ENCODE data around the gene TXNL4B.
"Not testable (repeated sequence)": the region's sequence is repeated elsewhere in the genome, so short reads cannot be mapped to it uniquely, and the experiment has no call there.

Gene TXNL4B

GRCh38 chr16:72111657-72112451 lies 18.4 kb upstream of the TXNL4B start:
- FAIRE-seq, result no peak

GRCh38 chr16:72110662-72111615 lies 17.5 kb upstream of the TXNL4B start:
- no peak for FAIRE-seq

- FAIRE-seq, result no peak
Measured at GRCh38 chr16:72109966-72110530, 16.6 kb upstream of the TXNL4B start.

- no peak for FAIRE-seq
Measured at GRCh38 chr16:72109300-72109699, 15.9 kb upstream of the TXNL4B start.

- FAIRE-seq, result no peak
Measured at GRCh38 chr16:72108353-72109102, 15.1 kb upstream of the TXNL4B start.

GRCh38 chr16:72107371-72107770 lies 14.0 kb upstream of the TXNL4B start:
- no peak for FAIRE-seq

GRCh38 chr16:72105978-72106377 lies 12.6 kb upstream of the TXNL4B start:
- FAIRE-seq, result no peak

GRCh38 chr16:72104905-72105304 lies 11.5 kb upstream of the TXNL4B start:
- FAIRE-seq, result no peak

GRCh38 chr16:72101195-72101594 lies 7.8 kb upstream of the TXNL4B start:
- FAIRE-seq, result no peak

GRCh38 chr16:72099377-72099818 lies 6.0 kb upstream of the TXNL4B start:
- no peak for FAIRE-seq

GRCh38 chr16:72098936-72099335 lies 5.5 kb upstream of the TXNL4B start:
- FAIRE-seq, result no peak

- FAIRE-seq, result no peak
Measured at GRCh38 chr16:72094266-72094610, 818 bp upstream of the TXNL4B start.

- FAIRE-seq, result no peak
Measured at GRCh38 chr16:72092832-72093447, 480 bp downstream of the TXNL4B start.

- no peak for FAIRE-seq
Measured at GRCh38 chr16:72091217-72091616, 2.2 kb downstream of the TXNL4B start.

- no peak for FAIRE-seq
Measured at GRCh38 chr16:72085002-72085401, 8.4 kb downstream of the TXNL4B start.

- FAIRE-seq, result no peak
Measured at GRCh38 chr16:72084445-72084844, 9.0 kb downstream of the TXNL4B start.

- no peak for FAIRE-seq
Measured at GRCh38 chr16:72083778-72084404, 9.5 kb downstream of the TXNL4B start.

- FAIRE-seq, result not testable (repeated sequence)
Measured at GRCh38 chr16:72076991-72077706, 16.3 kb downstream of the TXNL4B start.

GRCh38 chr16:72075067-72075466 lies 18.4 kb downstream of the TXNL4B start:
- FAIRE-seq, result not testable (repeated sequence)

- no peak for FAIRE-seq
Measured at GRCh38 chr16:72073560-72074230, 19.7 kb downstream of the TXNL4B start.

Data from islet of Langerhans (tissue), 1 donor.